Neutrophil (primary cell): Measurements from ENCODE around the gene FHOD3.

Experiments
- H3K27ac ChIP-seq: fragments of 200-600 bp; sonication (generic); 2 replicates; pipeline ENCODE4 v1.5.1; 2016; ENCODE audit warnings: mild to moderate bottlenecking, moderate library complexity
- H3K27me3 ChIP-seq: fragments of 200-600 bp; sonication (generic); 2 replicates; pipeline ENCODE4 v1.6.0; 2016; ENCODE audit warnings: mild to moderate bottlenecking
- H3K36me3 ChIP-seq: fragments of 200-600 bp; sonication (generic); 2 replicates; pipeline ENCODE4 v1.5.1; 2017
- H3K4me1 ChIP-seq, 2 experiments: fragments of 200-600 bp in 1 of 2; sonication (generic) in 1 of 2; 1 replicate in 1 of 2; 2 replicates in 1 of 2; pipeline versions ENCODE4 v1.5.1 to v1.6.1; 2013 to 2016; ENCODE audit warnings: low read depth in 1 of 2, low read length in 1 of 2, mild to moderate bottlenecking in 1 of 2, moderate library complexity in 1 of 2; ENCODE audit not compliant: control insufficient read depth in 1 of 2, insufficient read depth in 1 of 2
- H3K4me3 ChIP-seq, 2 experiments: fragments of 200-600 bp in 1 of 2; sonication (generic) in 1 of 2; 1 replicate in 1 of 2; 2 replicates in 1 of 2; pipeline ENCODE4 v1.5.1; 2013 to 2016; ENCODE audit warnings: low read depth in 1 of 2, low read length in 1 of 2, mild to moderate bottlenecking in 1 of 2, moderate library complexity in 1 of 2
- H3K9me3 ChIP-seq: fragments of 200-600 bp; sonication (generic); 2 replicates; pipeline ENCODE4 v1.5.1; 2016
- TF ChIP-seq, protein P1 (sequence below): fragments of 200-600 bp; sonication (generic); IDR thresholded peaks from 2 replicates; pipeline ENCODE4 v1.5.1; 2016; ENCODE audit warnings: antibody characterized with exemption

Gene FHOD3

DNA sequence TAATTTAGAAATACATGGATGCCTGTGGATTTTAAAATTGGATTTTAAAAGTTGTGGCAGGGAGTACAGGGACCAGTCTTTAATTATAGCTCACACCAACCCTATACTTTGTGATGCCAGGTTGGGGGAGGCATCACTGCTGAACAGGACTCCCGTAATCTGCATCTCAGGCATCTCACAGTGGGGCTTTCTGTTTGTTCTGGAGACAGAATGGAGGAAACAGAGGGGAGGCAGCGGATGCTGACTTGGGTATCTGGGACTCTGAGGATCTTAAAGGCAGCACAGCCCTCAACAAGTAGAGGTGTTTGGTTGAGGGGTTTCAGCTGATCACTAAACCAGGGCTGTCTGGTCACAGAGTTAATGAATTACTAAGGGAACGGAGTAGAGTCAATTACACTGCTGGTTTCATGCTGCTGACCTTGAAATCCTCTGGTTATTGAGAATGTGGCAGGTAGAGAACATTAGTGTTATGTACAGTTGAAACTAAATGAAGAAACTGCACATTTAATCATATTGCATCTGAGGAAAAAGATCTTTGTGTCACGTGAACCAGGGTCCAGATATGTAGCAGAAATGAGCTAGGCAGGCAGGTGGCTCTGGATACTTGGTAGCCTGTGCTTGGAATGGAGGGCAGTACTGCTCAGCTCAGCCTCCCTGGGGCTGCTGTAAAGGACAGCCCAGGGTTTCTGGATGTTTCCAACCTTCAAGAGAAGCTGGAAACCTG, 40.3 kb downstream of the FHOD3 start:
- H3K36me3 ChIP-seq, result no peaks in the 10 kb centered on the region
- no peak overlapping the region for H3K4me3 ChIP-seq
- TF ChIP-seq, protein P1, sequence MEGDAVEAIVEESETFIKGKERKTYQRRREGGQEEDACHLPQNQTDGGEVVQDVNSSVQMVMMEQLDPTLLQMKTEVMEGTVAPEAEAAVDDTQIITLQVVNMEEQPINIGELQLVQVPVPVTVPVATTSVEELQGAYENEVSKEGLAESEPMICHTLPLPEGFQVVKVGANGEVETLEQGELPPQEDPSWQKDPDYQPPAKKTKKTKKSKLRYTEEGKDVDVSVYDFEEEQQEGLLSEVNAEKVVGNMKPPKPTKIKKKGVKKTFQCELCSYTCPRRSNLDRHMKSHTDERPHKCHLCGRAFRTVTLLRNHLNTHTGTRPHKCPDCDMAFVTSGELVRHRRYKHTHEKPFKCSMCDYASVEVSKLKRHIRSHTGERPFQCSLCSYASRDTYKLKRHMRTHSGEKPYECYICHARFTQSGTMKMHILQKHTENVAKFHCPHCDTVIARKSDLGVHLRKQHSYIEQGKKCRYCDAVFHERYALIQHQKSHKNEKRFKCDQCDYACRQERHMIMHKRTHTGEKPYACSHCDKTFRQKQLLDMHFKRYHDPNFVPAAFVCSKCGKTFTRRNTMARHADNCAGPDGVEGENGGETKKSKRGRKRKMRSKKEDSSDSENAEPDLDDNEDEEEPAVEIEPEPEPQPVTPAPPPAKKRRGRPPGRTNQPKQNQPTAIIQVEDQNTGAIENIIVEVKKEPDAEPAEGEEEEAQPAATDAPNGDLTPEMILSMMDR, result no peak
- no peaks in the 10 kb centered on the region for H3K27me3 ChIP-seq
- H3K9me3 ChIP-seq, result no peaks in the 10 kb centered on the region
- H3K4me1 ChIP-seq, result no peaks in the 10 kb centered on the region
- H3K27ac ChIP-seq, result no peak overlapping the region

DNA sequence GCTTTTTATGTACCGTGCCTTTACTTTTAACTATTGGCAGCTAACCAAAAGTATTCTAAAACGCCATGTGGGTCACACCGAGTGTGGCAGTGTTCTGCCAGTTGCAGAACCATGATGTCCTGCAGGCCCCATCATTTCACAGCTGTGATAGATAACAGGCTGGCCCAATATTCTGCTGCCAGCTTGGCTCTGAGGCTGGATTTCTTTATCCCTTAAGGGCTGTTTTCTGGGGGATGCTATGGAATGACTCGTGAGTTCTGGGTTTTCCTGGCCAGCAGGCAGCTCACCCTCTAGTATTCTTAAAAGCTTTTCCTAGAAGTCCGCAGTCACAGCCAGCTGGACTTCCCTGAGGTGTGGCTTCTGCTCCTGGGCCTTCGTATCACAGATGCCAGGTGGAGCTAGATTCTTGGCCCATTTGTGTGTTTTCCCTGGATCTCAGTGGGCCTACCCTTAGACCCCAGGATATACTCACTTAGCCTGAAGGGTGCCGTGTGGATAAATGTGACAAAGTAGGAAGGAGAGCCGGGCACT, 41.0 kb downstream of the FHOD3 start:
- TF ChIP-seq, protein P1, result no peak
- no peak overlapping the region for H3K27ac ChIP-seq

DNA sequence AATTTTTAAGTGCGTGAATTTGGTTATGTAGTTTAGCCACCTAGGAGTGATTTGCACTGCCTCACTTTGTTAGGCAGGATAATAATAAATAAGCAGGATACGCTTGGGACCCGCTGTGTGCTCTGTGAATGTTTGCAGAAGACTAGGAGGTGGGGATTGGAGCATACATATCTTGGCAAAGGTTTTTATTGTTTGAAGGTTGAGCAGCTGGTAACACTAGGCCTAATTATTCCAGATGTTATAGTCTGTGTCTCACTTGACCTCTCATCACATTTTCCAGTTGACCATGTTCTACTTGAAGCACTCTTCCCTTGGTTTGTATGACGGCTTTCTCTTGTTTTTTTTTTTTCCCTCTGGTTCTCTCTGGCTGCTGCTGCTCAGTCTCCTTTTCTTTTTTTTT, 42.7 kb downstream of the FHOD3 start:
- H3K27ac ChIP-seq, result no peak overlapping the region
- H3K27me3 ChIP-seq, result peaks cover 4% of the 10 kb centered on the region
- TF ChIP-seq, protein P1, result no peak
- H3K36me3 ChIP-seq, result no peaks in the 10 kb centered on the region
- H3K9me3 ChIP-seq, result no peaks in the 10 kb centered on the region
- H3K4me3 ChIP-seq, result no peak overlapping the region
- H3K4me1 ChIP-seq, result no peaks in the 10 kb centered on the region

More for the DNA sequence above, 41.0 kb downstream of the FHOD3 start:
- no peaks in the 10 kb centered on the region for H3K9me3 ChIP-seq
- H3K4me1 ChIP-seq, result no peaks in the 10 kb centered on the region
- H3K4me3 ChIP-seq, result no peak overlapping the region
- H3K27me3 ChIP-seq, result peaks cover 4% of the 10 kb centered on the region
- H3K36me3 ChIP-seq, result no peaks in the 10 kb centered on the region

DNA sequence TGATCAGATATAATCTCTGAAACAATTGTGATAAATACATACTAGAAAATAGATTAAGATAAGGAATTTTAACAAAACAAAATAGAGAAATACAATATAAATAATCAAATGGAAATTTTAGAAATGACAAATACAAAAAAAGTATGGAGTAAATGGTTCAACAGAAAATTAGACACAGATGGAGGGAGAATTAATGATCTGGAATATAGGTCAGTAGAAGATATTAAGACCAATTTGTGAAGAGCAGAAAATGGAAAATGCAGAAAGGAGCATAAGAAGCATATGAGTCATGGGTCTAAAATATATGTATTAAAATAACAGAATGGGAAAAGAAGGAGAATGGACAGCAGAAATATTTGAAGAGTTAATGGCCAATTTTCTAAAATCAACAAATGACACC, 44.4 kb downstream of the FHOD3 start:
- Histone ChIP-seq H3K27ac (no peak overlapping the region), H3K4me1 (no peaks in the 10 kb centered on the region), H3K9me3 (no peaks in the 10 kb centered on the region), H3K27me3 (peaks cover 4% of the 10 kb centered on the region), H3K36me3 (no peaks in the 10 kb centered on the region), H3K4me3 (no peak overlapping the region)
- TF ChIP-seq, protein P1, result no peak

DNA sequence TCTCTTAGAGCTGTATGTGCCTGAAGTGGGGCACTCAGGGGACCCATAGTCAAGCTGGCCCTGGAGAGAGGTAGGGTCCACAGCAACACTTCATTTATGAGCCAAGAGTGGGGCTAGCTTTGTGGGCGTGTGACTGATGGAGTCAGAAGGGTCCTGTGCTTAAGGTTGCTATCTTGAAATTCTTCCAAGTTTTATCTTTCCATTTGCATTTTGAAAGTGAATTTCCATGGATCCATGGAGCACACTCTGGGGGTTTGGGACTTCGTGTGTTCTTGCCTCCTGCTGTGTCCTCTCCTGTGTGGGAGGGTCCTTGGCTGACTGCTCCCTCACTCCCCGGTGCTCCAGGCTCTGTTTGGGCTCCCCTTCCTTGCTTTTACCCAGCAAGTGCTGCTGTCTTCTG, 50.8 kb downstream of the FHOD3 start:
- TF ChIP-seq, protein P1, result no peak
- H3K9me3 ChIP-seq, result no peaks in the 10 kb centered on the region
- H3K4me1 ChIP-seq, result no peaks in the 10 kb centered on the region
- H3K36me3 ChIP-seq, result no peaks in the 10 kb centered on the region
- H3K27me3 ChIP-seq, result peaks cover 8% of the 10 kb centered on the region
- H3K4me3 ChIP-seq, result no peak overlapping the region
- H3K27ac ChIP-seq, result no peak overlapping the region
